HepG2 (cell line): ENCODE results near the gene POLG2. TPM values are rescaled to one million over a fixed set of nuclear protein-coding genes. Genes with fewer than 3 reads are reported as not detected.

ENCODE experiments used
- AKAP8 ChIP-seq: sonication (generic); formaldehyde crosslinking; IDR thresholded peaks from 2 replicates; pipeline ENCODE4 v1.5.1; 2020; ENCODE audit warnings: mild to moderate bottlenecking, missing genetic modification reagents
- ARID3A ChIP-seq: IDR thresholded peaks from 2 replicates; pipeline ENCODE4 v1.6.1; 2012; ENCODE audit warnings: low read depth, low read length, improper control_type of control experiment
- BRD4 ChIP-seq: sonication (generic); formaldehyde crosslinking; IDR thresholded peaks from 2 replicates; pipeline ENCODE4 v1.4.0; 2020; ENCODE audit warnings: missing genetic modification reagents
- CEBPZ ChIP-seq: IDR thresholded peaks from 2 replicates; pipeline ENCODE4 v1.6.1; 2012; ENCODE audit warnings: low read length, improper control_type of control experiment
- CHCHD3 ChIP-seq: sonication (generic); formaldehyde crosslinking; IDR thresholded peaks from 2 replicates; pipeline ENCODE4 v1.8.0; 2022; ENCODE audit warnings: mild to moderate bottlenecking, missing genetic modification reagents, moderate library complexity
- CHD2 ChIP-seq: IDR thresholded peaks from 2 replicates; pipeline ENCODE4 v1.6.1; 2011; ENCODE audit warnings: low read depth, low read length, improper control_type of control experiment
- DR1 ChIP-seq: sonication (generic); formaldehyde crosslinking; IDR thresholded peaks from 2 replicates; pipeline ENCODE4 v1.8.0; 2021; ENCODE audit warnings: mild to moderate bottlenecking, missing genetic modification reagents, inconsistent platforms
- DRAP1 ChIP-seq: IDR thresholded peaks from 2 replicates; pipeline ENCODE4 v1.6.1; 2016; ENCODE audit warnings: missing genetic modification reagents, missing compliant biosample characterization
- HNRNPL ChIP-seq: fragments of 200-400 bp; formaldehyde crosslinking; IDR thresholded peaks from 2 replicates; pipeline ENCODE4 v1.6.1; 2017; ENCODE audit warnings: mild to moderate bottlenecking, low read depth, low read length
- KAT7 ChIP-seq: IDR thresholded peaks from 2 replicates; pipeline ENCODE4 v1.6.1; 2018; ENCODE audit warnings: borderline replicate concordance, missing compliant biosample characterization
- MAFF ChIP-seq: IDR thresholded peaks from 2 replicates; pipeline ENCODE4 v1.6.1; 2011; ENCODE audit warnings: low read depth, low read length, improper control_type of control experiment
- MED13 ChIP-seq: sonication (generic); formaldehyde crosslinking; IDR thresholded peaks from 2 replicates; pipeline ENCODE4 v1.5.0; 2020; ENCODE audit warnings: missing genetic modification reagents
- NCOA5 ChIP-seq: sonication (generic); formaldehyde crosslinking; IDR thresholded peaks from 2 replicates; pipeline ENCODE4 v1.4.0; 2020; ENCODE audit warnings: missing genetic modification reagents
- PAWR ChIP-seq: sonication (generic); formaldehyde crosslinking; IDR thresholded peaks from 2 replicates; pipeline ENCODE4 v1.4.0; 2020; ENCODE audit warnings: missing genetic modification reagents, mild to moderate bottlenecking, borderline replicate concordance
- SNRNP70 ChIP-seq: fragments of 200-400 bp; formaldehyde crosslinking; IDR thresholded peaks from 2 replicates; pipeline ENCODE4 v1.6.1; 2017; ENCODE audit warnings: mild to moderate bottlenecking, low read depth, low read length, moderate library complexity
- SP1 ChIP-seq, 2 experiments: fragments of 450-650 bp in 1 of 2; sonication (generic) in 1 of 2; formaldehyde crosslinking in 1 of 2; IDR thresholded peaks; 2 replicates each; pipeline versions ENCODE4 v1.4.0 to v1.6.1; 2016 to 2020; ENCODE audit warnings: missing genetic modification reagents in 1 of 2
- SRSF1 ChIP-seq: fragments of 200-400 bp; formaldehyde crosslinking; optimal IDR thresholded peaks from 2 replicates; pipeline ENCODE3; 2017; ENCODE audit warnings: mild to moderate bottlenecking, low read depth, low read length, moderate library complexity
- ZFP37 ChIP-seq: sonication (generic); formaldehyde crosslinking; IDR thresholded peaks from 2 replicates; pipeline ENCODE4 v1.4.0; 2020; ENCODE audit warnings: missing genetic modification reagents, borderline replicate concordance
- ZFP41 ChIP-seq: sonication (generic); formaldehyde crosslinking; IDR thresholded peaks from 2 replicates; pipeline ENCODE4 v1.4.0; 2020; ENCODE audit warnings: mild to moderate bottlenecking, missing genetic modification reagents, borderline replicate concordance
- ZNF180 ChIP-seq: sonication (generic); formaldehyde crosslinking; IDR thresholded peaks from 2 replicates; pipeline ENCODE4 v1.4.0; 2020; ENCODE audit warnings: low read depth, missing genetic modification reagents, borderline replicate concordance
- ZNF468 ChIP-seq: sonication (generic); formaldehyde crosslinking; IDR thresholded peaks from 2 replicates; pipeline ENCODE4 v1.8.0; 2022; ENCODE audit warnings: mild to moderate bottlenecking, moderate library complexity, missing genetic modification reagents
- ZNF674 ChIP-seq: sonication (generic); formaldehyde crosslinking; IDR thresholded peaks from 2 replicates; pipeline ENCODE4 v1.5.0; 2020; ENCODE audit warnings: low read depth, mild to moderate bottlenecking, missing genetic modification reagents
- polyA plus RNA-seq, 8 experiments: library from polyadenylated mRNA; depleted of rRNA in 3 of 8; stranded (reverse) in 7 of 8; unstranded in 1 of 8; fragments of >200 nt; fragmentation: Illumina TruSeq in 4 of 8; extraction: Trizol in 4 of 8; gene quantifications; 2 replicates each; pipeline versions ENCODE4 v1.2.1 to v1.2.3, GENCODE V29; 2011 to 2016; ENCODE audit warnings: low read depth in 4 of 8, missing spikeins in 1 of 8, mixed read lengths in 1 of 8; ENCODE audit not compliant: insufficient read depth in 1 of 8
- total RNA-seq, 5 experiments: library from RNA; depleted of rRNA; stranded (reverse); fragments of >200 nt; fragmentation: Illumina TruSeq; extraction: Trizol; gene quantifications; 2 replicates each; pipeline ENCODE4 v1.2.3, GENCODE V29; 2016; ENCODE audit warnings: low read depth in 1 of 5

Gene POLG2
- total and polyA plus RNA-seq, 2 of the 13 experiments (the other 11 are each of a cell fraction or from before 2014, with no cell fraction given): 21.1 to 25.5 TPM

- peak; percentile 90; the same call in 1 of the 2 replicates for TF ChIP-seq ZNF674 (CRISPR knock-in tag)
- TF ChIP-seq SP1 (IDR thresholded peaks at IDR 0.05): no peak
- peak; percentile 90 for TF ChIP-seq SP1 (CRISPR knock-in tag; IDR thresholded peaks at IDR 0.05)
- TF ChIP-seq AKAP8 (CRISPR knock-in tag): peak; percentile 93
- peak; percentile 93 for TF ChIP-seq DRAP1 (CRISPR knock-in tag)
- 0 out of 2 replicates have a peak, but pooled peaks have one; percentile 84 for TF ChIP-seq ZNF468
- TF ChIP-seq HNRNPL: no peak
- peak; percentile 95 for TF ChIP-seq ZFP41 (CRISPR knock-in tag)
- TF ChIP-seq NCOA5 (CRISPR knock-in tag): peak; percentile 62; the same call in 1 of the 2 replicates
- peak; percentile 79 for TF ChIP-seq CHD2
- TF ChIP-seq MED13 (CRISPR knock-in tag): no peak
- TF ChIP-seq SRSF1: peak; percentile 68
- TF ChIP-seq ZFP37 (CRISPR knock-in tag): 0 out of 2 replicates have a peak, but pooled peaks have one; percentile 87
- TF ChIP-seq CEBPZ: no peak
- no peak; the same call in 1 of the 2 replicates for TF ChIP-seq MAFF
- TF ChIP-seq PAWR (CRISPR knock-in tag): peak; percentile 19; the same call in 1 of the 2 replicates
- TF ChIP-seq KAT7: no peak; the same call in 1 of the 2 replicates
- peak; percentile 97 for TF ChIP-seq CHCHD3 (CRISPR knock-in tag)
- no peak for TF ChIP-seq SNRNP70
- TF ChIP-seq DR1: peak; percentile 57
- TF ChIP-seq ZNF180 (CRISPR knock-in tag): 0 out of 2 replicates have a peak, but pooled peaks have one; percentile 77
- TF ChIP-seq ARID3A: no peak
- TF ChIP-seq BRD4 (CRISPR knock-in tag): peak; percentile 71
Observed at GRCh38 chr17:64496786-64497564, at the start of gene POLG2 (continued).
